GM12865 (cell line): ENCODE results near the gene GPR157.
"Not testable (repeated sequence)": the region's sequence is repeated elsewhere in the genome, so short reads cannot be mapped to it uniquely, and the experiment has no call there.

ENCODE experiments used
- DNase-seq: peaks from one replicate; pipeline ENCODE4 v3.0.0; 2010; ENCODE audit warnings: low read depth
- H3K4me3 ChIP-seq: 2 replicates; pipeline ENCODE4 v1.5.1; 2011; ENCODE audit warnings: mild to moderate bottlenecking, low read depth, low read length, control low read depth
- CTCF ChIP-seq: IDR thresholded peaks from 2 replicates; pipeline ENCODE4 v1.5.1; 2011; ENCODE audit warnings: low read length, control low read depth, low read depth, inconsistent platforms; ENCODE audit not compliant: insufficient read depth; ENCODE audit errors: missing control alignments

Gene GPR157

GRCh38 chr1:9097947-9098705, 30.8 kb downstream of the GPR157 start:
- no peak overlapping the region for H3K4me3 ChIP-seq
- no peak for TF ChIP-seq CTCF
- no peak for DNase-seq

DNA sequence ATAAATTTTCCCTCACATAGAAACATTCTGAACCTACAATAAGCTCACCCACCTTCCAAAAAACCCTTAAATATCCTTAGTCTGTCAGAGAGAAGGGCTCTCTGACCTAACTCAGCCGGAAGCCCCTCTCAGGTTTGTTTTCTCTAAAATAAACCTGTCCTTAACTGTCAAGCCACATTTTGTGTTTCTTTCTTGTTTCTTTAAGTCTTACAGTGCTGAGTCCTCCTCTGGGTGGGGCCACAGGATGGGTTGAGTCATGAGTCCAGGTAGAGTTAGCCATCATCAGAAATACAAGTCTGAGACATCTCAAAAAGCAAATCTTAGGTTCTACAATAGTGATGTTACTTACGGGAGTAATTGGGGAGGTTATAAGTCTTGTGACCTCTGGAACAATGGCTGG, 33.1 kb downstream of the GPR157 start:
- TF ChIP-seq CTCF = no peak
- H3K4me3 ChIP-seq = no peak overlapping the region
- no peak for DNase-seq

GRCh38 chr1:9093996-9094595, 34.8 kb downstream of the GPR157 start:
- not testable (repeated sequence) for H3K4me3 ChIP-seq, DNase-seq

DNA sequence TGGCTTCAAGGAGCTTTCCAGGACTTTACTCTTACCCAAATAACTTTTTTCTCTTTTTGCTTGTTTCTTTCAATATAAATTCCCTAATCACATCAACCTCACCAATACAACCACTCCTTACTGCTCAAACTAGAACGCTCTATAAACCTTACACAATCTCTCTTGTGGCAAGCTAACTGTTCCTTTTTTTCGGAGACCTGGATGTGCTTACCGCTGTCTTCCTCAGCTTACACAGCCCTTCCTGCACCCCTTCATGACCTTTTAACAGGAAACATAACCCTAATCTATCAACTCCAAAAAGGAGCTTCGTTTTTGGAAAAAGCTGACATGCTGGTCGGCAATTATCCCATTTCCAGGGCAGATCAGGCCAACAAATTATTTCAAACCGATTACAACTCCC, 35.3 kb downstream of the GPR157 start:
- no peak overlapping the region for H3K4me3 ChIP-seq
- TF ChIP-seq CTCF = no peak
- no peak for DNase-seq

- no peak for TF ChIP-seq CTCF
- DNase-seq = no peak
- H3K4me3 ChIP-seq = no peak overlapping the region
These were observed 35.8 kb downstream of the GPR157 start for GRCh38 chr1:9093091-9093490.

- TF ChIP-seq CTCF = no peak
- H3K4me3 ChIP-seq = no peak overlapping the region
- no peak for DNase-seq
These were observed 40.1 kb downstream of the GPR157 start for GRCh38 chr1:9088807-9089206.

DNA sequence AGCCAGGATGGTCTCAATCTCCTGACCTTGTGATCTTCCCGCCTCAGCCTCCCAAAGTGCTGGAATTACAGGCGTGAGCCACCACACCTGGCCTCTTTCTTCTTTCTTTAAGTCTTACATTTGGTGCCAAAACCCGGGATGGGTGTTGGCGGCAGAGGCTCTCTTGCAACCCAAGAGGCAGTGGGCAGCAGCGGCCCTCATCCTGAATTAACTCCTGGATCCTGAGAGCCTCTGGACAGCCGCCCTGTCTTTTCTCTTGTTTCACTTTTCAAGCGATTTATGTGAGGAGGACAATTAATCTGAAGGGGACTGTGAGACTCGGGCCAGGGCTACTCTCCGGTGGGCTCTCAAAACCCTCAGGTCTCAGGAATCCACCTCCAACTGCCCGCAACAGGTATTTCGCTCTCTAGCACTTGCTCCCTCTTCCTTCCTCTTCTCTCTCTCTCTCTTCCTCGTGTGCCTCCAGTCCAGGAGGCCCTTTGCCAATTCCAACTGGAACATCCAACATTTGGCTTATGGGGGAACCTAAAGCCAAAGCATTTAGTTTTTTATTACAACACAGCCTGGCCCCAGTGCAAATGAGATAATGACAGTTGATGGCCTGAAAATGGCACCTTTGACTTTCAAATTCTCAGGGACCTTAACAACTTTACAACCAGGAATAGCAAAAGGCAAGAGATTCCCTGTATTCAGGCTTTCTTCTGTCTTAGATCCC, 41.3 kb downstream of the GPR157 start:
- H3K4me3 ChIP-seq = no peak overlapping the region
- no peak for DNase-seq
- TF ChIP-seq CTCF = no peak
